ENCODE measurements around the gene HRH1.
"Not testable (repeated sequence)": the region's sequence is repeated elsewhere in the genome, so short reads cannot be mapped to it uniquely, and the experiment has no call there.

The HRH1 gene

DNA sequence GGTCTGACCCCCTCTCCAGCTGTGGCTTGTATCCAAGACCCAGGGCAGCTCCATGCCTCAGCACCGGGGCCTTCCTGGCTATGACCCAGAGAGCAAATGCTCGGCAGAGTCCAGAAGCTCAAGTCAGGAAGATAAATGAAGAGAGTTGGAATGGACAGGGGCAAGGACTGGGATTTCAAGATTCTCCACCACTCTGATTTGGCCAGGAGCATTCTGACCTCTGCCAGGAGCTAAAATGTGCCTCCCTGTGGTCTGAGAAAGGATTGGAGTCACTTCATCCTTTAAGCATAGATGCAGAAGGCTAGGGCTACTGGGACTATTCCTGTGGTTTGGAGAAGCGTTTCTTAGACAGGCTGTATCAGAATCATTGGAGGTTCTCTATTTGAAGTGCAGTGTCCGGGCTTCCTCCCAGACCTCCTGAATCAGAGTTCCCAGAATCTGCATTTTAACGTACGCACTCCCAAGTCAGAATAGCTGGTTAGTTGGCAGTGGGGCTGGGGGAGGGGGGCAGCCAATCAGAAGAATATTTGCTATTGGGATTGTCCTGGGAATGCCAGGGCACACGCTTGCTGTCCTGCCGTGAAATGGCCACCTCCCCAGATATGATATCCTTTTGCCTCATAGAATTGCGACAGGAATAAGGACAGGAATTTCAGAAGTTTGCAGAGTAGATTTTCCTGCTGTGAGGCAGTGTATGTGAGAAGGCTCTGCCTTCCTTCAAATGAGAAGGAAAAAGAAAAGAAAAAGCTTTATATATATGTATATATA lies 57.4 kb downstream of the HRH1 start:
- no peak overlapping the region for H3K27ac ChIP-seq
- TF ChIP-seq, protein P1, sequence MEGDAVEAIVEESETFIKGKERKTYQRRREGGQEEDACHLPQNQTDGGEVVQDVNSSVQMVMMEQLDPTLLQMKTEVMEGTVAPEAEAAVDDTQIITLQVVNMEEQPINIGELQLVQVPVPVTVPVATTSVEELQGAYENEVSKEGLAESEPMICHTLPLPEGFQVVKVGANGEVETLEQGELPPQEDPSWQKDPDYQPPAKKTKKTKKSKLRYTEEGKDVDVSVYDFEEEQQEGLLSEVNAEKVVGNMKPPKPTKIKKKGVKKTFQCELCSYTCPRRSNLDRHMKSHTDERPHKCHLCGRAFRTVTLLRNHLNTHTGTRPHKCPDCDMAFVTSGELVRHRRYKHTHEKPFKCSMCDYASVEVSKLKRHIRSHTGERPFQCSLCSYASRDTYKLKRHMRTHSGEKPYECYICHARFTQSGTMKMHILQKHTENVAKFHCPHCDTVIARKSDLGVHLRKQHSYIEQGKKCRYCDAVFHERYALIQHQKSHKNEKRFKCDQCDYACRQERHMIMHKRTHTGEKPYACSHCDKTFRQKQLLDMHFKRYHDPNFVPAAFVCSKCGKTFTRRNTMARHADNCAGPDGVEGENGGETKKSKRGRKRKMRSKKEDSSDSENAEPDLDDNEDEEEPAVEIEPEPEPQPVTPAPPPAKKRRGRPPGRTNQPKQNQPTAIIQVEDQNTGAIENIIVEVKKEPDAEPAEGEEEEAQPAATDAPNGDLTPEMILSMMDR (IDR thresholded peaks at IDR 0.05) = no peak

DNA sequence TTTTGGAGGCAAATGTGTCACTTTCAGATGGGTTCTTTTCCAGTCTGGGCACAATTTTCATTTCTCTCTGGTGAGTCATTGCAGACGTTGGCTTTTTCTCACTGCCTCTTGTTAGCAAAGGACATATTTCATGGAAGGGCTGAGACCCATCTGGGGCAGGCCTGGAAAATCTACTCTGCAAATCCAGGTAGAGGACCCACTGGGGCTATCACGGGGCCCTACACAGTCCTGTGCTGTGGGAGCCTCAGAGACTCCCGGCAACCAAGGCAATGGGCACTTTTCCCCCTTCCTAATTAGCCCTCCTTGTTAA lies 58.0 kb downstream of the HRH1 start:
- H3K27ac ChIP-seq = no peak overlapping the region
- TF ChIP-seq, protein P1 (IDR thresholded peaks at IDR 0.05) = no peak
- no peak for TF ChIP-seq ZFX (IDR thresholded peaks at IDR 0.05; ENCODE audit: borderline replicate concordance)

DNA sequence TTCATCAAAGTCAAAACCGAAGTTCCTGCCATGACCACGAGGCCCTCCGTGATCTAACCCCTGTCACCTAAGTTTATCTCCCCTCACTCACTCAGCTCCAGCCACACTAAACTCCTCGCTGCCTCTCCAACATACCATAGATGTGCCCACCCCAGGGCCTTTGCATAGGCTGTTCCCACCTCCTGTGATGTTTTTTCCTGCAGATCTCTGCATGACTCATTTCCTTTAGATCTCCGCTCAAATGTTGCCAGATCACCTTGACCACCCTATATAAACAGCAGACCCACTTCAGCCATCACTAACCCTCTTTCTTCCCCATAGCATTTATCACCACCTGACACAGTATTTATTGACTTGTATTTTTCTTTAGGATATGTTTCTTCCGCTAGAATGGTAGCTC lies 58.5 kb downstream of the HRH1 start:
- no peak overlapping the region for H3K27ac ChIP-seq

DNA sequence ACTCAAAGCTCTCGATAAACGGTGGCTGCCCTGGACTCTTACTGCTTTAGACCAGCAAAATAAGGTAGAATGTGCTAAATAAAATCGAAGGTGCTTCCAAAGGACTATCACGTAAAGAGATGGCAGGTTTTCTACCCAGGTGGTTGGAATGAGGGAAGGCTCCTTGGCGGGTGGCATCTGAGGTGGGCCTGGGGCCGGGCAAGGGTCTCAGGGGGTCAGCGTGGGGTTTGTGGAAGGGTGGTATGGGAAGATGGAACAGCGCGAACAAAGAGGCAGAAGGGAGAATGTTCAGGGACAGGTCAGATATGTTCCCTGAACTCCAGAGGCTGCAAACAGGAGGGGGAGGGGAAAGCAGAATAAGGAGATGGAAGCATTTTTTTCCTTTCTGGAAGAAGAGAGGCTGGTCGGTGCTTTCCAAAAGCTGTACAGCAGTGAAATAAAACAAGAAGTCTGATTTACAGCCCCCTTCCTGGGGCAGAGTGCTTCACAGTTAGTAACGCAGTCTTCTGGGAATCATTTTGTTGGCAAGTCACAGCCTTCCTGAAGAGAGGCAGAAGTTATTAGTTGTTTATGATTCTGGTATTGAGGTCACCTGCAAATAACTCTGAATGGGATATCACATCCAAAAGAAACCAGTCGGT lies 59.6 kb downstream of the HRH1 start:
- TF ChIP-seq ZFX (IDR thresholded peaks at IDR 0.05; ENCODE audit: borderline replicate concordance) = no peak
- TF ChIP-seq, protein P1 (IDR thresholded peaks at IDR 0.05) = no peak
- H3K27ac ChIP-seq = no peak overlapping the region

More for the DNA sequence above, 58.5 kb downstream of the HRH1 start:
- TF ChIP-seq ZFX (IDR thresholded peaks at IDR 0.05; ENCODE audit: borderline replicate concordance) = no peak
- TF ChIP-seq, protein P1 (IDR thresholded peaks at IDR 0.05) = no peak

DNA sequence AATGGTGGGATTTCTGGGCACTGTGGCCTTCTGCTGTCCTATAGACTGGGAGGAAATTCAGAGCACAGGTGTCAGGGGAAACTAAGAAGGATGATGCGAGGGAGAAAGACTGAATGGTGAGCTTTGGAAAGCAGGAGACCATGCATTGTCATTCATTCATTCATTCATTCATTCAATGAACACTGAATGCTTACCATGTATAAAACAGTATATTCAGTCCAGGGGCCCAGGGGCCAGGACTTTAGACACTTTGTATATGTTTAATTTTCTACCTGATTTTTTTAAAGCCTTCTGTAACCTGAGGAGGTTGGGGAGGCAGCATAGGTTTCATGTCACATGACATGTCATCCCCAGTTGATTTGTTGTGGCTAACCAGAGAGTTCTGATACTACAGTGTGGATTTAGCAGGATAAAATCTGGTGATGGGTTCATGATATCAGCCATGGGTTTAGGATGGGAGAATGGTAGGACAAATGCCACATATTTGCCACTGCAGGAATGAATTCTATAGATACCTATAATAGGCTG lies 60.2 kb downstream of the HRH1 start:
- no peak overlapping the region for H3K27ac ChIP-seq
- TF ChIP-seq, protein P1 (IDR thresholded peaks at IDR 0.05) = no peak
- TF ChIP-seq ZFX (IDR thresholded peaks at IDR 0.05; ENCODE audit: borderline replicate concordance) = no peak

DNA sequence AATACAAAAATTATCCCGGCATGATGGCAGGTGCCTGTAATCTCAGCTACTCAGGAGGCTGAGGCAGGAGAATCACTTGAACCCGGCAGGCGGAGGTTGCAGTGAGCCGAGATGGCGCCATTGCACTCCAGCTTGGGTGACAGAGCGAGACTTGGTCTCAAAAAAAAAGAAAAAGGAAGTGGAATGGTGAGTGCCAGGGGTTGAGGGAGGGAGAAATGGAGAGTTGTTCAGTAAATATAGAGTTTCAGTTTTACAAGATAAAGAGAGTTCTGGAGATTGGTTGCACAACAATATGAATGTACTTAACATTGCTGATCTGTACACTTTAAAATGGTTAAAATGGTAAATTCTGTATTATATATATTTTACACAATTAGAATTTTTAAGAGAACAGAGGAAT lies 63.1 kb downstream of the HRH1 start:
- H3K27ac ChIP-seq = not testable (repeated sequence)

DNA sequence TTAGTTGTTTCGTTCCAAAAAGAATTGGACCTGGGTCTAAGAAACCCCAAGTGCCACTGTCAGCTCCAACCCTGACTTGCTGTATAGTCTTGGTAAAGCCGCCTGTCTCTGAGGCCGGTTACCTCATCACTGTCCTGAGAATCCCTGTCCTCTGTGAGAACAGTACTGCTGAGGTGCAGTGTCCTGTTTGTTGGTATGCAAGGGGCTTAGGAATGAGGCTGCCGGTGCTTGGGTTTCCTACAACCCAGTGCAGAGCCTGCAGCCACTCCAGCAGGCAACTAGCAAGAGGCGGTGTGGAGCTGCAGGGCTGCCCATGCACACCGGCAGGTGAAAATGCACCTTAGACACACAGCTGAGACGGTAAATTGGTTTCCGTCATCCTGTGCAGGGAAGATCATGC lies 65.9 kb downstream of the HRH1 start:
- no peak overlapping the region for H3K27ac ChIP-seq
- TF ChIP-seq, protein P1 (IDR thresholded peaks at IDR 0.05) = no peak
- TF ChIP-seq ZFX (IDR thresholded peaks at IDR 0.05; ENCODE audit: borderline replicate concordance) = no peak
